ENCODE results near the gene ODAD3. TPM values are rescaled to one million over a fixed set of nuclear protein-coding genes. Genes with fewer than 3 reads are reported as not detected.

ODAD3 gene
- total and polyA plus RNA-seq, 12 donors, result 0.17 to 2.2 (median 0.37) TPM; not detected in 1

- WGBS, 2 donors, result 35 to 40% methylated on average over 11 of the region's 11 CpGs
- peak overlapping the region in 9 of 10 donors; percentile 87 to 97 (median 95) for H3K27ac ChIP-seq
- H3K36me3 ChIP-seq, result peaks cover 0 to 23% (median 0%) of the 10 kb centered on the region in 9 donors
- peaks cover 3 to 44% (median 30%) of the 10 kb centered on the region in 9 donors for H3K4me1 ChIP-seq
- H3K9me3 ChIP-seq, result no peaks in the 10 kb centered on the region
- no peak for DNase-seq
- TF ChIP-seq CTCF (IDR thresholded peaks at IDR 0.05), result no peak
- no peaks in the 10 kb centered on the region for H3K27me3 ChIP-seq
- peak overlapping the region in 9 of 10 donors; percentile 41 to 80 (median 70) for H3K4me3 ChIP-seq
- intact Hi-C loops (cut with DNase I), result loop anchor here in 3 of 10 donors (1.0 to 10.0 kb wide), 5 partner anchors 28 to 221 kb away; partner anchors contain the start of genes CCDC159 (in 1 of the 3), ODAD3 (in 1 of the 3), PRKCSH (in 1 of the 3) and RAB3D (in 1 of the 3)
- ATAC-seq, result no peak
Measured at GRCh38 chr19:11373885-11374432, 61.0 kb downstream of the ODAD3 start.

- H3K9me3 ChIP-seq, result no peaks in the 10 kb centered on the region
- H3K27me3 ChIP-seq, result no peaks in the 10 kb centered on the region
- intact Hi-C loops (cut with DNase I), result loop anchor here in 2 of 10 donors (5.0 to 10.0 kb wide), 3 partner anchors 36 to 221 kb away; partner anchors contain the start of genes RAB3D (in 1 of the 2), TSPAN16 (in 1 of the 2) and ZNF627 (in 1 of the 2)
- DNase-seq (no peak), ATAC-seq (no peak)
- H3K36me3 ChIP-seq, result peaks cover 0 to 21% (median 0%) of the 10 kb centered on the region in 9 donors
- peaks cover 3 to 39% (median 30%) of the 10 kb centered on the region in 9 donors for H3K4me1 ChIP-seq
- no peak for TF ChIP-seq CTCF (IDR thresholded peaks at IDR 0.05)
- no peak overlapping the region for H3K27ac ChIP-seq
- no peak overlapping the region for H3K4me3 ChIP-seq
- 46 to 50% methylated on average over 10 of the region's 10 CpGs for WGBS, 2 donors
Measured at GRCh38 chr19:11373166-11373884, 61.6 kb downstream of the ODAD3 start.

GRCh38 chr19:11370744-11371143 lies 64.2 kb downstream of the ODAD3 start:
- DNase-seq (no peak), ATAC-seq (no peak)
- TF ChIP-seq CTCF (IDR thresholded peaks at IDR 0.05), result no peak
- Histone ChIP-seq H3K4me1 (peaks cover 0 to 14% (median 12%) of the 10 kb centered on the region in 9 donors), H3K4me3 (no peak overlapping the region), H3K27me3 (no peaks in the 10 kb centered on the region), H3K9me3 (no peaks in the 10 kb centered on the region), H3K36me3 (peaks cover 0 to 30% (median 0%) of the 10 kb centered on the region in 9 donors), H3K27ac (no peak overlapping the region)
- intact Hi-C loops (cut with DNase I), result loop anchor here in 2 of 10 donors (5.0 to 10.0 kb wide), 3 partner anchors 33 to 224 kb away; partner anchors contain the start of genes RAB3D (in 1 of the 2), TSPAN16 (in 1 of the 2) and ZNF627 (in 1 of the 2)
- 86 to 95% methylated on average over 2 of the region's 2 CpGs for WGBS, 2 donors

Other genes starting within 250 kb of the ODAD3 start
- gene KANK2, start 237.6 kb downstream of the ODAD3 start, total RNA-seq, result 100 to 1,000 TPM; 243 to 355 (median 307) TPM
- gene KANK2, start 237.6 kb downstream of the ODAD3 start, polyA plus RNA-seq, result 100 to 1,000 TPM; 165 to 226 TPM
- 1 to 10 TPM in 2 of 10 donors, under 1 TPM in 2, not detected in 6; 0.34 to 1.8 (median 0.99) TPM for gene ANGPTL8, start 195.5 kb downstream of the ODAD3 start, total RNA-seq
- gene ANGPTL8, start 195.5 kb downstream of the ODAD3 start, polyA plus RNA-seq, result 10 to 100 TPM in 1 of 2 donors, 1 to 10 TPM in 1; 3.9 to 13.0 TPM
- 10 to 100 TPM; 27.6 to 57.2 (median 40.2) TPM for gene DOCK6, start 172.6 kb downstream of the ODAD3 start, total RNA-seq
- gene DOCK6, start 172.6 kb downstream of the ODAD3 start, polyA plus RNA-seq, result 10 to 100 TPM; 29.0 to 73.3 TPM
- gene TSPAN16, start 139.0 kb downstream of the ODAD3 start, total RNA-seq, result not detected
- not detected for gene TSPAN16, start 139.0 kb downstream of the ODAD3 start, polyA plus RNA-seq
- 10 to 100 TPM in 3 of 10 donors, 1 to 10 TPM in 7; 4.5 to 11.6 (median 6.3) TPM for gene RAB3D, start 95.5 kb downstream of the ODAD3 start, total RNA-seq
- gene RAB3D, start 95.5 kb downstream of the ODAD3 start, polyA plus RNA-seq, result 1 to 10 TPM; 2.7 to 3.1 TPM
- gene TMEM205, start 88.9 kb downstream of the ODAD3 start, total RNA-seq, result 100 to 1,000 TPM in 2 of 10 donors, 10 to 100 TPM in 8; 65.1 to 114 (median 83.8) TPM
- gene TMEM205, start 88.9 kb downstream of the ODAD3 start, polyA plus RNA-seq, result 100 to 1,000 TPM in 1 of 2 donors, 10 to 100 TPM in 1; 89.4 to 184 TPM
- 10 to 100 TPM; 13.4 to 25.5 (median 19.7) TPM for gene CCDC159, start 88.6 kb downstream of the ODAD3 start, total RNA-seq
- 10 to 100 TPM; 13.0 to 79.9 TPM for gene CCDC159, start 88.6 kb downstream of the ODAD3 start, polyA plus RNA-seq
- gene PLPPR2, start 79.7 kb downstream of the ODAD3 start, total RNA-seq, result 10 to 100 TPM in 5 of 10 donors, 1 to 10 TPM in 5; 4.1 to 19.8 (median 10.3) TPM
- gene PLPPR2, start 79.7 kb downstream of the ODAD3 start, polyA plus RNA-seq, result 10 to 100 TPM; 10.0 to 13.2 TPM
- gene SWSAP1, start 60.5 kb downstream of the ODAD3 start, total RNA-seq, result 1 to 10 TPM in 8 of 10 donors, under 1 TPM in 2; 0.53 to 2.1 (median 1.6) TPM
- 1 to 10 TPM; 2.1 to 3.1 TPM for gene SWSAP1, start 60.5 kb downstream of the ODAD3 start, polyA plus RNA-seq
- 1 to 10 TPM; 3.8 to 9.1 (median 4.7) TPM for gene EPOR, start 50.8 kb downstream of the ODAD3 start, total RNA-seq
- gene EPOR, start 50.8 kb downstream of the ODAD3 start, polyA plus RNA-seq, result 10 to 100 TPM in 1 of 2 donors, 1 to 10 TPM in 1; 6.2 to 14.7 TPM
- 10 to 100 TPM in 2 of 10 donors, 1 to 10 TPM in 8; 1.2 to 14.4 (median 3.2) TPM for gene RGL3, start 15.8 kb downstream of the ODAD3 start, total RNA-seq
- gene RGL3, start 15.8 kb downstream of the ODAD3 start, polyA plus RNA-seq, result 10 to 100 TPM in 1 of 2 donors, 1 to 10 TPM in 1; 5.2 to 37.5 TPM
- 100 to 1,000 TPM; 106 to 177 (median 123) TPM for gene PRKCSH, start 514 bp upstream of the ODAD3 start, total RNA-seq
- gene PRKCSH, start 514 bp upstream of the ODAD3 start, polyA plus RNA-seq, result 10 to 100 TPM; 84.3 to 96.9 TPM
- gene ELAVL3, start 45.9 kb upstream of the ODAD3 start, total RNA-seq, result under 1 TPM in 7 of 10 donors, not detected in 3; 0.07 to 0.44 (median 0.23) TPM
- gene ELAVL3, start 45.9 kb upstream of the ODAD3 start, polyA plus RNA-seq, result under 1 TPM; 0.10 to 0.15 TPM
- gene ZNF653, start 70.7 kb upstream of the ODAD3 start, total RNA-seq, result 1 to 10 TPM; 2.3 to 6.2 (median 4.0) TPM
- 1 to 10 TPM; 5.9 to 7.8 TPM for gene ZNF653, start 70.7 kb upstream of the ODAD3 start, polyA plus RNA-seq
- 100 to 1,000 TPM in 9 of 10 donors, 10 to 100 TPM in 1; 86.8 to 162 (median 131) TPM for gene ECSIT, start 94.0 kb upstream of the ODAD3 start, total RNA-seq
- 100 to 1,000 TPM; 164 to 226 TPM for gene ECSIT, start 94.0 kb upstream of the ODAD3 start, polyA plus RNA-seq
- gene CNN1, start 103.7 kb upstream of the ODAD3 start, total RNA-seq, result 100 to 1,000 TPM in 7 of 10 donors, 10 to 100 TPM in 3; 63.4 to 267 (median 163) TPM
- 100 to 1,000 TPM; 114 to 678 TPM for gene CNN1, start 103.7 kb upstream of the ODAD3 start, polyA plus RNA-seq
- gene ELOF1, start 124.1 kb upstream of the ODAD3 start, total RNA-seq, result 10 to 100 TPM; 24.9 to 37.5 (median 30.9) TPM
- 10 to 100 TPM; 52.2 to 91.0 TPM for gene ELOF1, start 124.1 kb upstream of the ODAD3 start, polyA plus RNA-seq
- 10 to 100 TPM in 1 of 10 donors, 1 to 10 TPM in 7, under 1 TPM in 2; 0.80 to 22.7 (median 2.0) TPM for gene ACP5, start 142.5 kb upstream of the ODAD3 start, total RNA-seq
- 1 to 10 TPM; 1.9 to 4.0 TPM for gene ACP5, start 142.5 kb upstream of the ODAD3 start, polyA plus RNA-seq
- 1 to 10 TPM; 5.3 to 9.8 (median 6.7) TPM for gene ZNF627, start 162.4 kb upstream of the ODAD3 start, total RNA-seq
- gene ZNF627, start 162.4 kb upstream of the ODAD3 start, polyA plus RNA-seq, result 1 to 10 TPM; 3.6 to 4.1 TPM

All from heart right ventricle (tissue), 16 donors.